Activated CD8-positive, alpha-beta memory T cell treated with anti-CD3 and anti-CD28 coated beads, Interleukin-2, amount 50 U/mL, for 24 hours (primary cell): ENCODE measurements around the gene ARFRP1.

Experiments used
- DNase-seq: peaks from one replicate; pipeline ENCODE4 v3.0.0-alpha.2; 2020; ENCODE audit errors: extremely low read depth

The ARFRP1 gene

GRCh38 chr20:63743210-63743970 lies 35.6 kb upstream of the ARFRP1 start:
- DNase-seq: no peak

- no peak for DNase-seq
These were observed 34.7 kb upstream of the ARFRP1 start for GRCh38 chr20:63742381-63743024.

GRCh38 chr20:63741676-63742380 lies 34.1 kb upstream of the ARFRP1 start:
- DNase-seq: no peak

- DNase-seq: no peak
These were observed 33.5 kb upstream of the ARFRP1 start for GRCh38 chr20:63741354-63741675.

- DNase-seq: no peak
These were observed 33.0 kb upstream of the ARFRP1 start for GRCh38 chr20:63740627-63741353.

GRCh38 chr20:63740070-63740626 lies 32.4 kb upstream of the ARFRP1 start:
- DNase-seq: no peak

GRCh38 chr20:63739130-63740069 lies 31.6 kb upstream of the ARFRP1 start, which contains the start of gene SLC2A4RG:
Gene SLC2A4RG (plus strand): TSS chr20:63739776. CDS start chr20:63739913, 137 bp downstream.
- no peak for DNase-seq

GRCh38 chr20:63738687-63739129 lies 30.9 kb upstream of the ARFRP1 start:
- no peak for DNase-seq

GRCh38 chr20:63737945-63738686 lies 30.3 kb upstream of the ARFRP1 start:
- no peak for DNase-seq

- DNase-seq: no peak
These were observed 29.8 kb upstream of the ARFRP1 start for GRCh38 chr20:63737695-63737944.

GRCh38 chr20:63736893-63737694 lies 29.3 kb upstream of the ARFRP1 start:
- DNase-seq: no peak

- no peak for DNase-seq
These were observed 28.3 kb upstream of the ARFRP1 start, which contains the start of gene LIME1 for GRCh38 chr20:63735859-63736718. Gene LIME1 (plus strand): TSS chr20:63736664. CDS start chr20:63737550, 886 bp downstream.

- DNase-seq: no peak
These were observed 27.4 kb upstream of the ARFRP1 start for GRCh38 chr20:63734946-63735858.

GRCh38 chr20:63734111-63734945 lies 26.6 kb upstream of the ARFRP1 start:
- DNase-seq: no peak

GRCh38 chr20:63733579-63734081 lies 25.9 kb upstream of the ARFRP1 start:
- no peak for DNase-seq

- no peak for DNase-seq
These were observed 25.3 kb upstream of the ARFRP1 start for GRCh38 chr20:63733117-63733516.
